Stimulated activated CD8-positive, alpha-beta memory T cell treated with anti-CD3 and anti-CD28 coated beads, Interleukin-12 subunit alpha, Interleukin-12 subunit beta, amount 100 ng/mL, for 4 hours (primary cell): Measurements from ENCODE around the gene PPDPF.

Experiments
- DNase-seq: peaks from one replicate; pipeline ENCODE4 v3.0.0-alpha.2; 2020; ENCODE audit warnings: low read depth

Gene PPDPF

DNA sequence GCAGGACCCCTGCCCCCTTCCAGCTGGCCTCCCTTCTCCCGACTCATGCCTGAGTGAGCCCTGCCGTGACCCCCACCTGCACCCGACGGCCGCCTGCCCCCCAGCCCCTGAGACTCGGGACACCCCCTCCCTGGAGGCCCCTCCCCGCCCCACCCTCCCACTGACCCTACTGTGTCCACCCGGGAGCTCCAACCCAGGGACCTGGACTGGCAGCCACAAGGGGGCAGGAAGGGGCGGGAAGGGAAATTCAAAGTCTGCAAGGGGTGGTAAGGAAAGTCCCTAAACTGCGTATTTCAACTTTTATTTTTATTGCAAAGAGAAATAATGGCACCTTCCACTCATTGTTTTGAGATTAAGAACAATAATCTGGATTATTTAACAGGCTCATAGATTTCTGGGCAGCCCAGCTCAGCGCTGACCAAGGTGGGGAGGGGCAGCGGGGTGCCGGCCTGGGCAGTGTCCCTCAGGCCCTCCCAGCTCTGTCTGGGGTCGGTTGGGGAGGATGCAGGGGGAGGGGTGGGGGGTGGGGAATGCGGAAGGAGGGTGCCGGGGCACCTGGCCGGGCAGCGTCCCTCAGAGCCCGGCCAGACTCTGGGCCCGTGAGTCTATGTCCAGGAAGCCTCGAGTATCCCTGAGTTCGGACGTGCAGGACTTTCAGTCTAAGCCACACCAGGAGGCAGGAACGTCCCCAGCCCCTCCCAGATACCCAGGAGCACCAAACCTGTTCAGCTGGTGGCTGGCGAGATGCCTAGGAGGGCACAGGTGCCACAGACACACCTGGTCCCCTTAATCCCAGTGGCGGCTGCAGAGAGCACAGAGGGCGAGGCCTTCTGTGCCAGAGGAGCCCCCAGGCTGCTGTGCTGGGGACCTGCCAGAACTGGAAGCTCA lies 17.9 kb downstream of the PPDPF start:
- no peak for DNase-seq

GRCh38 chr20:63539092-63539430 lies 18.5 kb downstream of the PPDPF start:
- DNase-seq: no peak

DNA sequence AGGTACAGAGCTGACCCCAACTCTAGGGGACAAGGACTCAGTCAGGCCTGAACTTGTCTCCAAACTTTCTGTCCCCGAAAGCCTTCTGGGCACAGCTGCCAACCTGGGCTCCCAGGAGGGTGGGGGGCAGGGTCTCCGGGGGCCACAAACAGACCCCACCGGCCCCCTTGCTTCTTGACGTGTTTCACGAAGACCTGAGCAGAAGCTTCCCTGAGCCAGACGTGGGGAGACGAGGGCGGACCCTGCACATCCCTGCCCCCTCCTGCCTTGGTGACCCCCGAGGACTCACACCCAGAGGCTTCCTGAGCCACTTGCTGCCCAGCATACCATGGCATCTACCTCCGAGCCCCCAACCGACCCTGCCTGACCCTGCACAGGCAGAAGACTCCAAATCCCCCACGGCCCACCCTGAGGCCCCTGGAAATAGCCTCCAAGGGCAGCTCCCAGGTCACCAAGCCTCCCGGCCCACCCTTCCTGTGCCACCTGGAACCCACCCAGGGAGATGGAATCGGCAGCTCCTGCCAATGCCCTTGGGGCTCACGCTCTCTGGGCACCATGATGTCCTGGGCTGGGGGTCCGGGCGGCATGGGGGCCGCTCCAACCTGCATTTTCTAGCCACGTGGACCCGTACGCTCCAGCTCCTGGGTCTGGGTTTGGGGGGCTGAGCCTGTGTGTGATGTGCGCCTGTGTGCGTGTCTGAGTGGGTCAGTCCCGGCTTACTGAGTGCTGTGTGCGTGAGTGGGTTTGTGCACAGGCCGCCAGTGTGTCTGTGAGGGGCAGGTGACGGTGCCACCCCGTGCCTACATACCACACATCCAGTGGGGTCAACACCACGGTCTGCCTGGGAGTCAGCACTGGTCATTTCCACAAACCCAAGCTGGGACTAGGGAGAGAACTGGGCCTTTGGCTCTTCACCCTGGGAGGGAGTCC lies 19.1 kb downstream of the PPDPF start:
- DNase-seq: no peak

- DNase-seq: no peak
These were observed 20.0 kb downstream of the PPDPF start for GRCh38 chr20:63540417-63541186.

- no peak for DNase-seq
These were observed 20.8 kb downstream of the PPDPF start for GRCh38 chr20:63541371-63541770.

- DNase-seq: no peak
These were observed 21.5 kb downstream of the PPDPF start for GRCh38 chr20:63542031-63542559.

DNA sequence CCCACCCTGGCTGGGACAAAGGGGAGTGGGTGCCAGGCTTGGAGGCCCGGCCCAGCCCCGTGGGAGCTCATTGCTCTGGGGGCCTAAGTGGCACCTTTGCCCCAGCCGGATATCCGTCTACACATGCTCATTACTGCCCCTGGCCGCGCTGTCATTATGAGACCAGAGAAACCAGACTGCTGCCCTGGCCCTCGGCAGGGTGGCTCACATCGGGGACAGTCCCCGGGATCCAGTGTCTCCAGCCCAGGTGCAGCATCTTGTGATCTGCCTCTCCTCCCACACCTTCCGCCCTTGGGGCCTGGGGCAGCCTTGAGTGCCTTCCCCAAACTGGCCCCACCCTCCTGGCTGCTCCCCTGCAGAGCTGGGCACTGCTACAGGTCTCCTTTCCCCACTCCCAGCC lies 22.1 kb downstream of the PPDPF start:
- no peak for DNase-seq

DNA sequence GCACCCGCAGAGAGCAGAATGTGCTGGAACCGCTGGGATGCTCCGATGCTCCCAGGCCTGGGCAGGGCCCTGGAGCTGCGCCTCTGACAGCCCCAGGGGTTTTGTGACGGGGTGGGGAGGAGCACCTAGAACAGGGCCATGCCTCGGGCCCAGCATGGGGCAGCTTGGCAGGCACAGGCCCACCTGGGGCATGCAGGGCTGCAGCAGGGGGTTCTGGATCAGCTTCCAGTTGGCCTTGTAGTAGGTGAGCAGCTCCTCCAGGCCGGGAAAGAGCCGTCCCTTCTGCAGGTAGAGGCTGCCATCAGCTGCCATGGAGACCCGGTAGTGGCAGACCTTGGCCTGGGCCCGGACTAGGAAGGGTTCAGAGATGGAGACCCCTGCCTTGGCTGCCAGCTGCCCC lies 22.6 kb downstream of the PPDPF start:
- no peak for DNase-seq

GRCh38 chr20:63543733-63544132 lies 23.2 kb downstream of the PPDPF start:
- DNase-seq: no peak

- no peak for DNase-seq
These were observed 23.8 kb downstream of the PPDPF start for GRCh38 chr20:63544241-63544957.

DNA sequence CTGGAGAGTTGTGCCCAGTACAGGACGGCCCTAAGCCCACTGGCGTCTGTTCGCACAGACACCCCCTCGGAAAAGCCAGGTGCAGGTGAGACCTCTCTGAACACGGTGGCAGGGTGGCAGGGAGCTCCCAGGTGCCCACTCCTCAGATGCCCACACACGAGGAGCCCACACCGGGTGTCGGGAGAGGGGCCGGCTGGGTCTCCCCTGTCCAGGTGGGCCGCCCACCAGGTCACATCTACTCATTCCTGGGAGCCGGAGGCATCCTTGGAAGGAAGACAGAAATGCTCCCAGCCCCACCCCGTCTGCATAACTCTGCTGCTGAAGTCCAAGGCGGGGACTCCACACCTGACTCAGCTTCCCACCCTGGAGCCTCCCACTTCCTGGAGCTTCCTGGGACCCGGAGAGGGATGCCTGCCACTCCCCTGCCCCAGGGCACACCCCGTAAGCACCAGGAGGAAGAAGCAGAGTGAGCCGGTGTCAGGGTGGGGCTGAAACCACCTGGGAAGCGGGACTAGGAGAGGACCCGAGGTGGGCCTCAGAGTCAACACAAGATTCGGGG lies 24.5 kb downstream of the PPDPF start:
- no peak for DNase-seq

DNA sequence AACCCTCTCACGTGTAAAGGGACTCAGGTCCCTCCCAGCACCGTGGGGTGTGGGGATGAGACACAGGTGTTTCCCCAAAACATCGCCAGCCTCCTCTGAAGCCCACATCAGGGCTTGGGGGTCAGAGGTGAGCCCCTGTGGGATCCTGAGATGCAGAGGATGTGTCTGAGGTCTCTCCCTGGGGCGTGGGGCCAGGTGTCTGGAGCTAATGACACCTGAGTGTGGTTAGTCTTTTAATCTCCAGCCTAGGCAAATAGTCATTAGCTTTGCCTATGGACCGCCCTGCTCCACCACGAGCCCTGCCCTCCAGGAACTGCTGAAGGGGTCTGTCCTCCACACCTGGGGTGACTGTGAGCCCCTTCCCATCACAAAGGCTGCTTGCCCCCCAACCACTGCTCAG lies 25.2 kb downstream of the PPDPF start:
- no peak for DNase-seq

DNA sequence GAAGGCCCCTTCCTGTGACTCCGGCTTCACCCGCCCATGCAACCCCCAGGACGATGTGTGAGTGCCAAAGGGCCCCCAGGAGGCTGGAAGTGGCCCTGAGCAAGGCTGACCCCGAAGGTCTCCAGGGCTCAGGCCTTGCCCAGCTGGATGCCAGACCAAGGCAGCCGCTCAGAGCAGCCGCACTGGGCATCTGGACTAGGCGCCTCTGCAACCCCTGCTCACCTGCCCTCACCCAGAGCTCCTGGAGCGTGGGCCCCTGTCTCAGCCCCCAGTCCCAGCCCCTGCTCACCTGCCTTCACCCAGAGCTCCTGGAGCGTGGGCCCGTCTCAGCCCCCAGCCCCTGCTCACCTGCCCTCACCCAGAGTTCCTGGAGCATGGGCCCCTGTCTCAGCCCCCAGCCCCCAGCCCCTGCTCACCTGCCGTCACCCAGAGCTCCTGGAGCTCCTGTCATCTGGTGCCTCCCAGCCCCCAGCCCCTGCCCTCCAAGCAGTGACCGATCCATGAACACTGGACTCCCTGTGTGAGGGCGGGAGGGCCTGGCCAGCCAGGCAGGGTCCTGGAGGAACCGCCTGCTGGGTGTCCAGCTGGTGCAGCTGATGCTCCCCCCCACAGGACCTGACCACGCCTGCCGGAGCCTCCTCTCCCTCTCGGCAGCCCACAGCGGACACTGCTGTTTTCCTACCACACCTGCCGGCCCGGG lies 25.8 kb downstream of the PPDPF start:
- no peak for DNase-seq

- DNase-seq: no peak
These were observed 26.6 kb downstream of the PPDPF start for GRCh38 chr20:63546956-63547724.

- DNase-seq: no peak
These were observed 27.3 kb downstream of the PPDPF start, which contains the start of gene SRMS for GRCh38 chr20:63547725-63548480. TSS of gene SRMS (minus strand) at chr20:63547749. CDS start at chr20:63547463, 286 bp downstream.

- DNase-seq: no peak
These were observed 28.0 kb downstream of the PPDPF start for GRCh38 chr20:63548542-63548941.

DNA sequence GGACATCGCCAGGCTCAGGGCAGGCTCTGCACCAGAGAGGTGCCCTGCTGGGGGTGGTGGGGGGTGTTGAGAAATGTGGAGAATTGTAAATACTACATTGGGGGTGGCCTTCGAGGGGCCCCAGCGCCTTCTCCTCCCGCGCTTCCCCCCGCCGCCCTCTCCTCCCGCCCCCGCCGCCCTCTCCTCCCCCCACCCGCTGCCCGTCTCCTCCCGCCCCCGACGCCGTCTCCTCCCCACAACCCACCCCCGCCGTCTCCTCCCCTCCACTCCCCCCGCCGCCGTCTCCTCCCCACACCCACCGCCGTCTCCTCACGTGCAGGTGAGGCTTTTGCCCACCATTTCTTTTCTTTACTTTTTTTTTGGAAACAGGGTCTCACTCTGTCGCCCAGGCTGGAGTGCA lies 28.5 kb downstream of the PPDPF start:
- no peak for DNase-seq

DNA sequence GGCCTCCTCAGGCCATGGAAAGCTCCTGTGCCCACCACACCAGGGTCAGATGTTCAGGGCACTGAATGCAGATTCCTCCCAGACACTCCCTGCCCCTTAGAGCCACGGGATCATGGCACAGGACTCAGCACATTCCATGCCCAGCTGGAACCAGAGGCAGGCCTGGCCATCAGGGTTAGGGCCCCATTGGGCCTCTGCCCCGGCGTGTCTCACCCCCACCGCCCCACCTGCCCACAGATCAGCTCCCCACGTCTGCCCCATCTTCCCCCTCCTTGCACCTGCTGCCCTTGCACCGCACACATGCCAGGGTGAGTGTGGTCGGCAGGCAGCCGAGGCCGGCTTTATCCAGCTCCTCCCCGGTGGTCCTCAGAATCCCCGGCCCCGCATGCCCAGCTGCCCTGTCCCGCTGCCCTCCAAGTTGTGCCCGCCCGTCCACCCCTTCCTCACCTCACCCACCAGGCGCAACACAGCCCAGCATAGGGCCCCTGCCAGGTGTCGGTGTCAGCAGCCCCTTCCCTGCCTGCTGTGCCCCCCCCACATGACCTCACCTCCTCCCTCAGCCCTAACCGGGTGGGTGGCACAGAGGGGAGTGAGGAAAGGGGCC lies 29.2 kb downstream of the PPDPF start:
- DNase-seq: no peak
